Cardiac muscle cell (in vitro differentiated cells and primary cell): ENCODE data around the gene TPRN. TPM values are rescaled to one million over a fixed set of nuclear protein-coding genes. Genes with fewer than 3 reads are reported as not detected.

Experiments
- DNase-seq, 2 donors: peaks; one replicate each; pipeline versions ENCODE4 v3.0.0 to v3.0.0-alpha.2; 2010 to 2017; ENCODE audit warnings: low read depth in 1 of 2, low spot score in 1 of 2
- H3K27ac ChIP-seq: fragments of 200-600 bp; sonication (generic); 2 replicates; pipeline ENCODE4 v1.5.1; 2016
- H3K27me3 ChIP-seq: fragments of 200-600 bp; sonication (generic); 2 replicates; pipeline ENCODE4 v1.6.0; 2016; ENCODE audit warnings: control low read depth
- H3K36me3 ChIP-seq: fragments of 200-600 bp; sonication (generic); 2 replicates; pipeline ENCODE4 v1.5.1; 2016; ENCODE audit warnings: control low read depth
- H3K4me1 ChIP-seq: fragments of 200-600 bp; sonication (generic); 2 replicates; pipeline ENCODE4 v1.8.1; 2017; ENCODE audit warnings: low read depth, mild to moderate bottlenecking, mixed run types
- H3K4me3 ChIP-seq: fragments of 200-600 bp; sonication (generic); 2 replicates; pipeline ENCODE4 v1.5.1; 2016; ENCODE audit warnings: mild to moderate bottlenecking
- H3K9me3 ChIP-seq: fragments of 200-600 bp; sonication (generic); 2 replicates; pipeline ENCODE4 v1.5.1; 2017; ENCODE audit warnings: low read depth, mild to moderate bottlenecking, control low read depth
- CTCF ChIP-seq: IDR thresholded peaks from 2 replicates; pipeline ENCODE4 v1.5.1; 2012; ENCODE audit warnings: low read depth, mild to moderate bottlenecking, low read length
- polyA plus RNA-seq: library from polyadenylated mRNA; unstranded; fragments of >200 nt; fragmentation: Nextera tagmentation; extraction: Ambion mirVana; gene quantifications from 2 replicates; pipeline ENCODE4 v1.2.1, GENCODE V29; 2016
- total RNA-seq: library from RNA; depleted of rRNA; stranded (reverse); fragments of >200 nt; gene quantifications from 2 replicates; pipeline ENCODE4 v1.2.3, GENCODE V29; 2016

The TPRN gene
- total and polyA plus RNA-seq, 2 experiments from 2014 or later = 31.2 to 34.7 TPM

- DNase-seq = peak in 1 of 2 donors; percentile 34
- peaks cover 100% of the 10 kb centered on the region for H3K27me3 ChIP-seq
- H3K4me3 ChIP-seq = peak overlapping the region; percentile 11
- no peaks in the 10 kb centered on the region for H3K9me3 ChIP-seq
- no peaks in the 10 kb centered on the region for H3K36me3 ChIP-seq
- H3K4me1 ChIP-seq = no peaks in the 10 kb centered on the region
- H3K27ac ChIP-seq = no peak overlapping the region
- no peak for TF ChIP-seq CTCF
Observed at GRCh38 chr9:137162505-137163364, 37.8 kb downstream of the TPRN start.

- no peak for DNase-seq
Observed at GRCh38 chr9:137161558-137162486, 38.7 kb downstream of the TPRN start.

GRCh38 chr9:137160716-137161557, 39.6 kb downstream of the TPRN start:
- H3K36me3 ChIP-seq = no peaks in the 10 kb centered on the region
- no peaks in the 10 kb centered on the region for H3K4me1 ChIP-seq
- no peak for TF ChIP-seq CTCF
- no peak for DNase-seq
- no peaks in the 10 kb centered on the region for H3K9me3 ChIP-seq
- no peak overlapping the region for H3K4me3 ChIP-seq
- H3K27ac ChIP-seq = no peak overlapping the region
- peaks cover 100% of the 10 kb centered on the region for H3K27me3 ChIP-seq

More at GRCh38 chr9:137161558-137162486, 38.7 kb downstream of the TPRN start:
- H3K27ac ChIP-seq = no peak overlapping the region
- H3K4me3 ChIP-seq = no peak overlapping the region
- no peak for TF ChIP-seq CTCF
- H3K36me3 ChIP-seq = no peaks in the 10 kb centered on the region
- no peaks in the 10 kb centered on the region for H3K4me1 ChIP-seq
- H3K27me3 ChIP-seq = peaks cover 100% of the 10 kb centered on the region
- H3K9me3 ChIP-seq = no peaks in the 10 kb centered on the region

GRCh38 chr9:137160054-137160425, 40.5 kb downstream of the TPRN start:
- H3K9me3 ChIP-seq = no peaks in the 10 kb centered on the region
- DNase-seq = no peak
- H3K36me3 ChIP-seq = no peaks in the 10 kb centered on the region
- no peak overlapping the region for H3K27ac ChIP-seq
- H3K4me3 ChIP-seq = no peak overlapping the region
- TF ChIP-seq CTCF = no peak
- H3K27me3 ChIP-seq = peaks cover 100% of the 10 kb centered on the region
- H3K4me1 ChIP-seq = no peaks in the 10 kb centered on the region
